Smooth muscle cell (in vitro differentiated cells): ENCODE data around the gene CIC. TPM values are rescaled to one million over a fixed set of nuclear protein-coding genes. Genes with fewer than 3 reads are reported as not detected.

ENCODE experiments used
- DNase-seq: peaks from one replicate; lab custom pipeline; 2025; ENCODE audit not compliant: unreplicated experiment; lab: John Stamatoyannopoulos, UW
- H2AFZ ChIP-seq: fragments of 200-600 bp; sonication (generic); 2 replicates; pipeline ENCODE4 v1.6.0; 2016; ENCODE audit warnings: antibody characterized with exemption, low read depth, mild to moderate bottlenecking
- H3F3A ChIP-seq: fragments of 200-600 bp; sonication (generic); 2 replicates; pipeline ENCODE4 v1.6.0; 2017; ENCODE audit warnings: antibody characterized with exemption, low read depth
- H3K27ac ChIP-seq: fragments of 200-600 bp; sonication (generic); 2 replicates; pipeline ENCODE4 v1.5.1; 2016; ENCODE audit warnings: low read depth, mild to moderate bottlenecking
- H3K27me3 ChIP-seq: fragments of 200-600 bp; sonication (generic); 2 replicates; pipeline ENCODE4 v1.6.1; 2016; ENCODE audit warnings: low read depth, mild to moderate bottlenecking
- H3K36me3 ChIP-seq: fragments of 200-600 bp; sonication (generic); 2 replicates; pipeline ENCODE4 v1.5.1; 2016; ENCODE audit warnings: low read depth
- H3K4me1 ChIP-seq: fragments of 200-600 bp; sonication (generic); 2 replicates; pipeline ENCODE4 v1.5.1; 2016; ENCODE audit warnings: low read depth
- H3K4me2 ChIP-seq: fragments of 200-600 bp; sonication (generic); 2 replicates; pipeline ENCODE4 v1.6.0; 2016; ENCODE audit warnings: mild to moderate bottlenecking
- H3K4me3 ChIP-seq: fragments of 200-600 bp; sonication (generic); 2 replicates; pipeline ENCODE4 v1.5.1; 2016; ENCODE audit warnings: mild to moderate bottlenecking
- H3K79me2 ChIP-seq: fragments of 200-600 bp; sonication (generic); 2 replicates; pipeline ENCODE4 v1.6.0; 2016; ENCODE audit warnings: low read depth, mild to moderate bottlenecking
- H3K9ac ChIP-seq: fragments of 200-600 bp; sonication (generic); 2 replicates; pipeline ENCODE4 v1.6.0; 2016; ENCODE audit warnings: low read depth
- H3K9me3 ChIP-seq: fragments of 200-600 bp; sonication (generic); replicated peaks from 2 replicates; pipeline ENCODE4 v1.5.1; 2016; ENCODE audit warnings: low read depth
- H4K20me1 ChIP-seq: fragments of 200-600 bp; sonication (generic); 2 replicates; pipeline ENCODE4 v1.6.0; 2016; ENCODE audit warnings: low read depth
- WGBS: methylation state at CpG from one replicate; pipeline ENCODE4 v1.1.7; 2016; ENCODE audit warnings: low lambda C conversion rate; 5-methylcytosine and 5-hydroxymethylcytosine counted together
- polyA plus RNA-seq: library from polyadenylated mRNA; unstranded; fragments of >200 nt; fragmentation: Nextera tagmentation; extraction: Ambion mirVana; gene quantifications from 2 replicates; pipeline ENCODE4 v1.2.1, GENCODE V29; 2016
- total RNA-seq: library from RNA; depleted of rRNA; stranded (reverse); fragments of >200 nt; gene quantifications from 2 replicates; pipeline ENCODE4 v1.2.3, GENCODE V29; 2014
- TF ChIP-seq, protein P1 (sequence below): fragments of 200-600 bp; sonication (generic); IDR thresholded peaks from 2 replicates; pipeline ENCODE4 v1.5.1; 2017; ENCODE audit warnings: borderline replicate concordance, mild to moderate bottlenecking, antibody characterized with exemption; ENCODE audit not compliant: insufficient read depth, poor library complexity, severe bottlenecking

Gene CIC
- total and polyA plus RNA-seq, 2 experiments from 2014 or later, result 12.6 to 18.4 TPM

DNA sequence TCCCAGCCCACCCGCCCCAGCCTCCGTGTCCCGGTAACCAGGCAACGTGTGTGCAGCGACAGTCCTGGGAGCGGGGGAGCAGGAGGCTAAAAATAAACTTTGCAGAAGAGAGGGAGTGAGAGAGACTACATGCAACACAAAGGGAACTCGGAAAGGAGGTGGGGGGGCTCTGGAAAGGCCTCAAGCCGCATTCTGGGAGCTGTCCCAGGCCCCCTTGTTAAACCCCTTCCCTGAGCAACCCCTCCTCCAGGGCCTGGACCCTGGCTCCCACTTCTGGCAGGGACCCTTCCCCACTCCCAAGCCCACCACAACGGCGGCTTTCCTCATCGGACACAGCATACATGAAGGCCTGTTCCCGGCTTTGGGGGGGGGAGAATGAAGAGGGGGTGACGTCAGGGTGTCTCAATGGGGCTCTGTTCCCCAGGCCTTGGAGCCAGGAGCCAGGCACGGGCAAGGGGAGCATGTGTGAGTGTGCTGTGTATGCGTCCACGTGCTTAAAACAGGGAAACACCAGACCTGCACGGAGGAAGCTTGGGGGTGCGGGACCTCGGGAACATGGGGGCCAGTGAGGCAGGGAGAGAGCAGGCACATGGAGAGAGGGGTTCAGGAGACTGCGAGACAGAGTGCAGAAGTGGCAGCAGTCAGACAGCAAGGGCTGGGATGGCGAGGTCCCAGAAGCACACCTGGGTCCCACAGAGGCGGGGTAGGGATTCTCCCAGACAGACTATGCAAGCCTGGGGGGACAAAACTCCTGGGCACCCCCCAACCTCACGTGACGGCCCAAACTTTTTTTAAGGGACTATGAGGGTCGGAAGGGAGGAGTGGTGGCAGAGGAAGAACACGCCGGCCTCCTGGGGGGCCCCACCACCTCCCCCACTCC, 16.4 kb upstream of the CIC start:
- no peaks in the 10 kb centered on the region for H3K9me3 ChIP-seq
- 13% methylated on average over 25 of the region's 27 CpGs for WGBS
- TF ChIP-seq, protein P1, sequence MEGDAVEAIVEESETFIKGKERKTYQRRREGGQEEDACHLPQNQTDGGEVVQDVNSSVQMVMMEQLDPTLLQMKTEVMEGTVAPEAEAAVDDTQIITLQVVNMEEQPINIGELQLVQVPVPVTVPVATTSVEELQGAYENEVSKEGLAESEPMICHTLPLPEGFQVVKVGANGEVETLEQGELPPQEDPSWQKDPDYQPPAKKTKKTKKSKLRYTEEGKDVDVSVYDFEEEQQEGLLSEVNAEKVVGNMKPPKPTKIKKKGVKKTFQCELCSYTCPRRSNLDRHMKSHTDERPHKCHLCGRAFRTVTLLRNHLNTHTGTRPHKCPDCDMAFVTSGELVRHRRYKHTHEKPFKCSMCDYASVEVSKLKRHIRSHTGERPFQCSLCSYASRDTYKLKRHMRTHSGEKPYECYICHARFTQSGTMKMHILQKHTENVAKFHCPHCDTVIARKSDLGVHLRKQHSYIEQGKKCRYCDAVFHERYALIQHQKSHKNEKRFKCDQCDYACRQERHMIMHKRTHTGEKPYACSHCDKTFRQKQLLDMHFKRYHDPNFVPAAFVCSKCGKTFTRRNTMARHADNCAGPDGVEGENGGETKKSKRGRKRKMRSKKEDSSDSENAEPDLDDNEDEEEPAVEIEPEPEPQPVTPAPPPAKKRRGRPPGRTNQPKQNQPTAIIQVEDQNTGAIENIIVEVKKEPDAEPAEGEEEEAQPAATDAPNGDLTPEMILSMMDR, result no peak
- no peaks in the 10 kb centered on the region for H3K36me3 ChIP-seq
- H3K4me2 ChIP-seq, result peak overlapping the region; percentile 100
- peak overlapping the region; percentile 98 for H3K9ac ChIP-seq
- no peak overlapping the region for H2AFZ ChIP-seq
- H3F3A ChIP-seq, result peaks cover 16% of the 10 kb centered on the region
- peak overlapping the region; percentile 98 for H3K4me3 ChIP-seq
- peaks cover 60% of the 10 kb centered on the region for H4K20me1 ChIP-seq
- H3K27ac ChIP-seq, result peak overlapping the region; percentile 97
- peaks cover 61% of the 10 kb centered on the region for H3K79me2 ChIP-seq
- peaks cover 23% of the 10 kb centered on the region for H3K4me1 ChIP-seq
- no peaks in the 10 kb centered on the region for H3K27me3 ChIP-seq
- DNase-seq, result no peak

GRCh38 chr19:42253245-42254088, 15.6 kb upstream of the CIC start:
- Histone ChIP-seq H3F3A (peaks cover 12% of the 10 kb centered on the region), H2AFZ (no peak overlapping the region), H3K4me1 (peaks cover 23% of the 10 kb centered on the region), H3K9ac (peak overlapping the region; percentile 98), H3K27me3 (no peaks in the 10 kb centered on the region), H3K9me3 (no peaks in the 10 kb centered on the region), H4K20me1 (peaks cover 51% of the 10 kb centered on the region), H3K4me2 (peak overlapping the region; percentile 100), H3K36me3 (no peaks in the 10 kb centered on the region), H3K4me3 (peak overlapping the region; percentile 98), H3K79me2 (peaks cover 61% of the 10 kb centered on the region), H3K27ac (peak overlapping the region; percentile 97)
- TF ChIP-seq, protein P1, result no peak
- DNase-seq, result no peak
- 2% methylated on average over 16 of the region's 71 CpGs for WGBS

GRCh38 chr19:42254089-42254849, 14.8 kb upstream of the CIC start:
- H3K36me3 ChIP-seq, result no peaks in the 10 kb centered on the region
- WGBS, result 2% methylated on average over 51 of the region's 70 CpGs
- no peak overlapping the region for H2AFZ ChIP-seq
- peak overlapping the region; percentile 97 for H3K27ac ChIP-seq
- peak overlapping the region; percentile 98 for H3K4me3 ChIP-seq
- H3F3A ChIP-seq, result peaks cover 5% of the 10 kb centered on the region
- TF ChIP-seq, protein P1, result no peak
- H3K9me3 ChIP-seq, result no peaks in the 10 kb centered on the region
- peak overlapping the region; percentile 98 for H3K9ac ChIP-seq
- DNase-seq, result peak; percentile 55
- H3K4me2 ChIP-seq, result peak overlapping the region; percentile 100
- H3K4me1 ChIP-seq, result peaks cover 23% of the 10 kb centered on the region
- H3K79me2 ChIP-seq, result peaks cover 55% of the 10 kb centered on the region
- H4K20me1 ChIP-seq, result peaks cover 43% of the 10 kb centered on the region
- H3K27me3 ChIP-seq, result no peaks in the 10 kb centered on the region
